ENCODE measurements around the gene FAM8A1. TPM values are rescaled to one million over a fixed set of nuclear protein-coding genes. Genes with fewer than 3 reads are reported as not detected.

FAM8A1 gene
- polyA plus RNA-seq, 10 donors: 26.0 to 33.3 (median 30.2) TPM

DNA sequence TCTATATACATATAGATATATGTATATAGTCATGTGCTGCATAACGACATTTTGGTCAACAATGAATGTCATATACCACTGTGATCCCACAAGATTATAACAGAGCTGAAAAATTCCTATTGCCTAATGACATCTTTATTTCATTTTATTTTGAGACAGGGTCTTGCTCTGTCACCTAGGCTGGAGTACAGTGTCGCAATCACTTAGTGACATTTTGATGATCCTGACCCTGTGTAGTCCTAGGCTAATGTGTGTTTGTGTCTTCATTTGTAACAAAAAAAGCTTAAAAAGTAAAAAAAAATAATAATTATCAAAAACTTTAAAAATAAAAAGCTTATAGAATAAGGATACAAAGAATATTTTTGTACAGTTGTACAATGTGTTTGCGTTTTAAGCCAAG, 4.0 kb upstream of the FAM8A1 start:
- DNase-seq: no peak

DNA sequence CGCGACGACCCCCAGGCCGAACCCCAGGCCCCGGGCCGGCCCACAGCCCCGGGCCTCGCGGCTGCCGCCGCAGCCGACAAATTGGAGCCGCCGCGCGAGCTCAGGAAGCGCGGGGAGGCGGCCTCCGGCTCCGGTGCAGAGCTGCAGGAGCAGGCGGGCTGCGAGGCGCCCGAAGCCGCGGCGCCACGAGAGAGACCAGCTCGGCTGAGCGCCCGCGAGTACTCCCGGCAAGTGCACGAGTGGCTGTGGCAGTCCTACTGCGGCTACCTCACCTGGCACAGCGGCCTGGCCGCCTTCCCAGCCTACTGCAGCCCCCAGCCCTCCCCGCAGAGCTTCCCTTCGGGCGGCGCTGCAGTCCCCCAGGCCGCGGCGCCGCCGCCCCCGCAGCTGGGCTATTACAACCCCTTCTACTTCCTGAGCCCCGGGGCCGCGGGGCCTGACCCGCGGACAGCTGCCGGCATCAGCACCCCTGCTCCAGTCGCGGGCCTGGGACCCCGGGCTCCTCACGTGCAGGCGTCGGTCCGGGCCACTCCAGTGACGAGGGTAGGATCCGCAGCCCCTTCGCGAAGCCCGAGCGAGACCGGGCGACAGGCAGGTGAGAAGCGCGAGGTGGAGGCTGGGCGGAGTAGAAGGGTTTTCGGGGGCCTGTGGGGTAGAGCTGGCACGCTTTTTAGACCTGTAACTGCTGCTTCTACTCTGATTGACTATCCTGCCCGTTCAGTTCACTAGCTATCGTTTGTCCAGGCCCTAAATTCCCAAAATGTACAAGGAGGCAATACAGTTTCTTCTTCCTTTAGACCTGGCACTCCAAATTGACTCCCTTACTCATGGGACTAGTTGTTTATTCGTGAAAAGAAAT, 654 bp downstream of the FAM8A1 start:
- DNase-seq: peak; percentile 20 to 88 (median 60)

DNA sequence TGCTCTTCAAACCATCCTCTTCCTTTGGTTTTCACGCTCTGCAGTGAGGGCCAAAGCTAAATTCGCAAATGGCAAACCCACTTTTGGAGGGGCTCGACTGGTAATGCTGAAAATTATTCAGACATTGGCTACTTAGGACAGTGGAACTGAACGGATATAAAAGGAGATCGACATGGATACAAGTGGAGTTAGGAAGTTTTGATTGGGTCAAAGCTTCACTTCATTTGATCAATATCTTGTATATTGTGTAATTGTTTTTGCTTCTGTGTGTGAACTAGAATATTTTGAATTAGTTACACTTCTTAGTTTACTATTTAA, 1.2 kb downstream of the FAM8A1 start:
- DNase-seq: peak in 2 of 3 donors; percentile 9 to 19

DNA sequence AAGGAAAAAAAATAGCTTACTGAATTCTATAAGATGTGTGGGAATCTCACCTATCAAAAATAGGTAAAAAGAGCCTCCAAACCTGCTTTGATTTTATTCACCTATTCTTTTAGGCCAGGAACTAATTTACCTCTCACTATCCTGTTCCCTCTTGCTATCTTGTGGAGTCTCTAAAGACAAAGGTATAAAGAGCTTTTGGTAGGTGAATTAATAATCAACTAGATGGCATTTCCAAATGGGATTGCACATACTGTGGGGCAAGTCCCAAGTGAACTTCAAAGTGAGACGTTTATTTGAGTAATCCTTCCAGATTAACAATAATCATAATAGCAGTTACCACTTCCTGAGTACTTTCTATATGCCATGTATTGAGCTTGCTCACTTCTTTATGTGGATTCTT, 2.8 kb downstream of the FAM8A1 start:
- DNase-seq: no peak

DNA sequence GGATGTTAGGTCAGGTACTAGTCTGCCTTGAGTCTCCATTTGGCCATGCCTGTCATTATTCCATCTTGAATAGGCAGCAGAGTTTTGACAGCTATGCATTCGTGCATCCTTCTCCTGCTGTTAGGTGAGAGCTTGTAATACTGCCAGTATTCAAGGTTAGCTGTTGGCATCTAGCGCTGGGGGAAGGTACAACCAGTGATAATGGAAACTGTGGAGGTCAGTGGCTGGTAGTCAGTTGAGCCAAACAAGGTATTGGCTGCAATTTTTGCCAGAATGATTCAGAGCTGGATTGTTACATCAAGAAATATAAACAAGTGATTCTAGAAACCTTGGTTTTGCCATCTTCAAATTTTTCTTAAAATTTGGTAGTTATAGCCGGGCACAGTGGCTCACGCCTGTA, 6.5 kb downstream of the FAM8A1 start:
- DNase-seq: no peak

DNA sequence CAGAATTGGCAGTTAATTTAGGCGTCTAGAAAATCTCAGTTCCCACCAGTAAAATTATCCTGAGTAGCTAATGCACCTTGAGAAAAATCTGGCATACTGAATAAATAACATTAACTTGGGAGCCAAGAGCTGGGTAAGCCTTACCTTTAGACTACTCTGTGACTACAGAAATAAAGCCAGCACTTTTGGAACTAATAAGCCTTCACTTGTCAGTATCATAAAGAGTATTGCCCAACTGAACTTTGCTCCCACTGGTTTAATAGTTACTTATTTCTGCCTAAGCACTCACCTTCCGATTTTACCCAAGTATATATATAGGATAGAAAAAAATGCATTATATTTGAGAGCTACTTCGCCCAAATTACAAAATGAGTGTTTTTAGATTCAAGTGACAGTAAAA, 10.7 kb downstream of the FAM8A1 start:
- no peak for DNase-seq

DNA sequence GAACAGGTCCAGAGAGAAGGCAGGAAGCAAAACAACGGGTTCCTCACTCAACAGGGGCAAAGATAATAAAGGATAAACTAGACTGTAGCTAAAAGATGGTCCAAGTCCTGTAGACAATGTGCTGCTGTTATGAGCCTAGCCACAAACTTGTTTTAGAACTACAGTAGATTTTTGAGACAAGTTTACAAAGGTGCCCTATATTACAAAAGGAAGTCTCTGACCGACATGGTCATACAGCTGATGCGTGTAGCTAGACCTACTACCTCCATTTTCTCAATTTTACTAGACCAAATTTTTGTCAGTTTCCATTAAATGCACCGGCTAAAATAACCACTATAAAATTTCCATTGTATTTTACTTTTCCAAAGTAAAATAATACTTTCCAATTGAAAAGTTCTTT, 11.9 kb downstream of the FAM8A1 start:
- DNase-seq: no peak

DNA sequence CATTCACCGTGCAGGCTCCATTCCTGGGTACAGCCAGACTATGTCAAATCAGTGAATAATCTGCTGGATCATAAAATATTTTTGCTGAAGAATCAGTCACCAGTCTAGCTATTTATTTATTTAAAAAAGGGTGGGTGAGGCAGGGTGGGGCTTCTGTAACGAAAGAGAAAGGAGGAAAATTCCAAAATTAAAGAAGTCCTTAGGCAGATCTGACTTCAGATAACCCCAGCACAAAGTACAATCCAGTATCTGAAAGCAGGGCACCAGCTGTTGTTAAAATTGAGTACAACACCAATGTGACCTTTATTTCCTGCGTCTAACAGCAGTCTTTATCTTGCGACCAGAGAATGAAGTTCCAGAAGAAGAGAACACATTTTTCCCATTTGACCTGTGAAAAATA, 15.7 kb downstream of the FAM8A1 start:
- DNase-seq: no peak

DNA sequence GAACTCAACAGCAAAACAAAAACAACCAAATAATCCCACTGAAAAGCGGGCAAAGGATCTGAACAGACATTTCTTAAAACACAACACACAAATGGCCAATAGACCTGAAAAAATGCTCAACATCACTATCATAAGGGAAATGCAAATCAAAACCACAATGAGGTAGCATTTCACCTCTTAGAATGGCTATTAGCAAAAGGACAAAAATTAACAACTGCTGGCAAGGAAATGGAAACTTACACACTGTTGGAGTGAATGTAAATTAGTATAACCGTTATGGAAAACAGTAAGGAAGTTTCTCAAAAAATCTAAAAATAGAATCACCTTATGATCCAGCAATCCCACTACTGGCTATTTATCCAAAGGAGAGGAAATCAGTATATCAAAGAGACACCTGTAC, 20.9 kb downstream of the FAM8A1 start:
- no peak for DNase-seq

DNA sequence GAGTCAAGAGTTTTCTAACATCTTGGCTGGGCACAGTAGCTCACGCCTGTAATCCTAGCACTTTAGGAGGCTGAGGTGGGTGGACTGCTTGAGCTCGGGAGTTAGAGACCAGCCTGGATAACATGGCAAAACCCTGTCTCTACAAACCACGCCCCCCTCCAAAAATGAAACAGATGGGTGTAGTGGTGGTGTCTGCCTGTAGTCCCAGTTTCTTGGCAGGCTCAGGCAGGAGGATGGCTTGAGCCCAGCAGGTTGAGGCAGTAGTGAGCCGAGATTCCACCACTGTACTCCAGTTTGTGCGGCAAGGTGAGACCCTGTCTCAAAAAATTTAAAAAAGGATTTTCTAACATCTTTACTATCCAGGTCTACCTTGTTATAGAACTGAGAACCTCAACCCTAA, 22.0 kb downstream of the FAM8A1 start:
- no peak for DNase-seq

DNA sequence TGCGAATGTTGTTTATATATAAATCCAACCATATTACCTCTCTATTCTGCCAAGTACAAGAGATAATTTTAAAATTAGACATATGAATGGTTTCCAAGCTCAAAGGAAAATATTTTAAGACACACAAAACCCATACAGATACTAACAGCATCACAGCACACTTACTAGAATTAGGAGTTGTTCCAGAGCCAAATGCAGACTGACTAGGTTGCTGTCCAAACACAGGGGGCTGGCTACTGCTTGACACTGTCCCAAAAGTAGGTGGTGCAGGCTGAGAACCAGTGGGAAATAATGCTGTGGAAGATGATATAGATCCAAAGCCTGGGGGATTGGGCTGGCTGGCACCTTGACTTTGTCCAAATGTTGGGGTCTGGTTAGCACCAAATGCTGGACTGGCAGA, 24.3 kb downstream of the FAM8A1 start:
- no peak for DNase-seq

DNA sequence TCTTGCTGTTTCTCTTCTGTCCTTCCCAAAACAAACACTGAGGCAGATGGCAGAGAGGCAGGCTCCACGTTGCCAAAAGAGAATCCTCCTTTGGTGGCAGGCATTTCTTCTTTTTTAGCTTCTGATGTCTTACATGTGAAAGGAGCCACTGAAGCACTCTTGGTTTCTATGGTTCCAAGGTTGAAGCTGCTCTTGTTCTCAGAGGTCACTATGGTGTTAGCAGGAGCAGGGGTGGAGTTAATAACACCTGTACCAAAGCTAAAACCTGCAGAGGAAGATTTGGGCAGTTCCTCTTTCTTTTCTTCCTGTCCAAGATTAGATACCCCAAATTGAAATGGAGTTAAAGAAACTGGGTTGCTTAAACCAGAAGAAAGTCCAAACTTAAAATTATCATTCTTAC, 28.8 kb downstream of the FAM8A1 start:
- DNase-seq: no peak

DNA sequence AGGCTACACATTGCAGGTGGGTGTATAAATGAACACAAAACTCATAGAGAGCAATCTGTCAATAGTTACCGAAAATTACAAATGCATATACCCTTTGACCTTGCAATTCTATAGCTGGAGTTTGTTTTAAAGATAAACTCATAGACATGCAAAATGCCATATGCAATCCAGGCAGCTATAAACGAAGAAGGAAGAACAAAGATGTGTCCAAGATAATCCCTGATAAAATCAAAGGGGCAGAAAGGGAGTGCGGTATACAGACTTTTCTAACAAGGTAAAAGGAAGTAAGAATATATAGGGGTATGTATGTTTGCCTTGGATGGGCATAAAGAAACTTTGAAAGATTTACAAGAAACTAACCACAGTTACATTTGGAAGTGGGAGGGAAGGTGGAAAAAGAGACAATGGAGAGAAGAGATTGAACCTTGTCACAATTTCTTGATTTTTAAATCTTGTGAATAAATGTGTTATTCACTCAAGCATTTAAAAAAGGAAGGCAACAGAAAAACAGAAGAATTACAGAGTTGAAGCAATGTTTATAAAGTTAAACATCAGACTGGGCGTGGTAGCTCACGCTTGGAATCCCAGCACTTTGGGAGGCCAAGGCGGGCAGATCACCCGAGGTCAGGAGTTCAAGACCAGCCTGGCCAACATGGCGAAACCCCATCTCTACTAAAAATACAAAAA, 29.9 kb downstream of the FAM8A1 start:
- no peak for DNase-seq

DNA sequence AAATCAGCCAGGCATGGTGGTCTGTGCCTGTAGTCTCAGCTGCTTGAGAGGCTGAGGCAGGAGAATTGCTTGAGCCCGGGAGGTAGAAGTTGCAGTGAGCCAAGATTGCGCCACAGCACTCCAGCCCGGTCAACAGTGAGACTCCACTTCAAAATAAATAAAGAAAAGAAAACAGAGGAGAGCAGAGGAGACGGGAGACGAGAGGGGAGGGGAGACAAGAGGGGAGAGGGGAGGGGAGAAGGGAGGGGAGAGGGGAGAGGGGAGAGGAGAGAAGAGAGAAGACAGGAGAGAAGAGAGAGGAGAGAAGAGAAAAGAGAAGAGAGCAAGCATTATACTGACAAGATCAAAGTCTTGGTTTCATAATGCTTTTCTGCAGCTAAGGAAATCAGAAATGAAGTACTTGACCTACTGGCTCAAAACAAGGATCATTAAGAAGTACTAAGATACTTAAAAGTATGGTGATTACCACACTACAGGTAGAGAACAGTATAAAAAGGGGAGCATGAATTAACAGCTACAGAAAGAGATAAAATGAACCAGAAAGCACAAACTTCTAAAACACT, 30.5 kb downstream of the FAM8A1 start:
- DNase-seq: no peak

DNA sequence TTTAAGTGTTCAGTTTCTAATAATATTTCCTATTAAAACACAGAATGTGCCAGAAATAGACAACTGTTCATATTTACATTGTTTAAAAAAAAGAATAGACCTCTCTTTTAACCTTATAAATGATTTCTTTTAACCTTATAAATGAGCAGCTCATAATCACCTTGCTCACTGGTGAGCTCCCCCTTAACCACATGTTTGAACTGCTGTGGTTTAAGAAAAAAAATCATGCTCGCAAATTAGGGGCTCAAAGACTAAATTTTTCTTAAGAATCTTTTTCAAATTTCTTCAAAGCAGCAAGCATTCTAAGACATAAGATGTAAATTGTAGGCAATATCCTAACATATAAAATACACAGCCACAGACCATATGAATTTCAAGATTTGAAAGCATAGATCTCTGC, 32.8 kb downstream of the FAM8A1 start:
- DNase-seq: no peak

DNA sequence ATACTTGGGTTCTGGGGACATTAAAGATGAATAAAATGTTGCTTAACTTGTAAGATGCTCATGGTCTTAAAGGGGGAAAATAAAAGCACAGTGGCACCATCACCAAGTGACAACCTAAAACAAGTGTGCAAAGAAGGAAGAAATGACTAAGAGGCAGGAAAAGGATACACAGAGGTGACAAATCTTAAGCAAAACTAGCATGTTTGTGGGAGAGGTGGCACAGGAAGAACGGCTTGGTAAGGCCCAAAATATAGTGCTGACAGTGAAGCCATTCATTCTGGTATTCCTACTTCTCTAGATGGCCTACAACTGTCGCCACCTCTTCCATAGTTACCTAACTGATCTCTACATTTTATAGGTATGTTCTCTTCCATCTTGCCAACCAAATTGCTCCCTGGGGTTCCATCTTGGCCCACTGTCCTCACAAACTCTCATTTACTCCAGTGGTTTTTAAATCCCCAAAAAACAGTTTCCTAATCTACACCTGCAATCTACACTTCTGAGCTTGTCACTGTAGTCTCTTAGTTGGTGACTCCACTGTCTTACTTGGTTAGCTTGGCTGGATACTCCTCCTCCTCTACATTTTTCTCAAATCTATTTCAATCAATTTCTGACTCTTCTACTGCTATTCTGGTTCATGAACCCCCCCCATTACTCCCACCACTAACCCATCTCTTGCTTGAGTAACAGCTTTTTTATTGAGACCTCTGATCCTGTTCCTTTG, 33.5 kb downstream of the FAM8A1 start:
- DNase-seq: no peak

DNA sequence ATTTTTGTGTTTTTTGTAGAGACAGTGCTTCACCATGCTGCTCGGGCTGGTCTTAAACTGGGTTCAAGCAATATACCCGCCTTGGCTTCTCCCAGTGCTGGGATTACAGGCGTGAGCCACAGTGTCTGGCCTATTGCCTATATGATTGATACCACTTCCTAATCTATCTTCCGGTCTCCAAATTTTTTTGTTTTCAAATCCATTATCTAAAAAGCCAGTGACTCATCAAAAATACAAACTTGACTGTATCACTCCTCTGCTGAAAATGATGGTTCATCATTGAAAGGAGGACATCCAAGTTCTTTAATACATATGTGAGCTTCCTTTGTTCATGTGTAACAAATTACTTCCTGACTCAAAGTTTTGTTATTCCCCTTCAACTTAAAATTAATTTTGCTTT, 35.5 kb downstream of the FAM8A1 start:
- DNase-seq: no peak

DNA sequence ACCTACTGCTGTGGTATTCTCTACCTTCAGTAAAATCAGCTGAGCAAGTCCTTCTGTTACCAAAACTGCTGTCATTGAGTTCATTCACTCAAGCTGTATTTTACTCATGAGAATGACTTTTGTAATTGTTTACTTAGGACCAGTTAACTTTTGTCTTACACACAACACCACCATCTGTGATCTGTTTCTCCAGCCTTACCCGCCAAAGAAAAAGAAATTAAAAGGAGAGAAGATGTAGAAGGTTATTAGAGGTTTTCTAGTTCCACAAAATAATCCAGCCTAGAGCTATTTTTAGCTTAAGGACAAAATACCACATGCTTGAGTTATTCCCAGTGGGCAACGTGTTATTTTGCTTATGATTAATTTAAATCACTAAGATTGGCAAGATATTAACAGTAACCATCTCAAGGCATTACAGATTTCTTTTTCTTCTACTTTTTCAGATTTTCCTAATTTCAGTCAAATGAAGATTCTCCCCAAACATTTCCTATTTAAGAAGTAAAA, 38.2 kb downstream of the FAM8A1 start:
- DNase-seq: no peak

DNA sequence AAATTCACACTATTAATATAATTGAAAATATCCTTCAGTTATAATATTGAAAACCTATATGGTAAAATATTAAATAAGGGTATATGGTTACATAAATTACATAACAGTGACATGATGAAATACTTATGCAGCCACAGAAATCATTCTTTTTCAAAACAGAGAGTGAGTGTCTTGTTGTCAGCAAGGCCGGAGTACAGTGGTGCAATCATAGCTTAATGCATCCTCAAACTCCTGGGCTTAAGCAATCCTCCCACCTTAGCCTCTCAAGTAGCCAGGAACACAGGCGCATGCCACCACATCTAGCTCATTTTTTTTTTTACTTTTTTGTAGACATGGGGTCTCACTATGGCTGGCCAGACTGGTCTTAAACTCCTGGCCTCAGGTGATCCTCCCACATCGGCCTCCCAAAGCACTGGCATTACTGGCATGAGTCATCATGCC, 40.4 kb downstream of the FAM8A1 start:
- DNase-seq: no peak

DNA sequence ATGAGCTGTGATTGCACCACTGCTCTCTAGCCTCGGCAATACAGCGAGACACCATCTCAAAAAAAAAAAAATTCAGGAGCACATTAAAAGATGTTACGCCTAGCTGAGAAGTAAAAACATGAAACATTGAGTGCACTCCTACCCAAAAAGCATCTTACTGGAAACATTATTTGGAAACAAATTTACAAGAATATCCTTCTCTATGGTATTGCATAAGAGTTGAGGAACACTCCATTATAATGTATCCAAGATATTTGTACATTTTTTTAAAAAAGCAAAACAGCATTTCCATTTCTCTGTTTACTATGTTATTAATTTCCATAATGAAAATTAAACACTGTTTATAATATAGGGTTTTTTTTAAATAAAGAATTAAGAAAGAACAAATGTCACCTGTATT, 48.6 kb downstream of the FAM8A1 start:
- no peak for DNase-seq

DNA sequence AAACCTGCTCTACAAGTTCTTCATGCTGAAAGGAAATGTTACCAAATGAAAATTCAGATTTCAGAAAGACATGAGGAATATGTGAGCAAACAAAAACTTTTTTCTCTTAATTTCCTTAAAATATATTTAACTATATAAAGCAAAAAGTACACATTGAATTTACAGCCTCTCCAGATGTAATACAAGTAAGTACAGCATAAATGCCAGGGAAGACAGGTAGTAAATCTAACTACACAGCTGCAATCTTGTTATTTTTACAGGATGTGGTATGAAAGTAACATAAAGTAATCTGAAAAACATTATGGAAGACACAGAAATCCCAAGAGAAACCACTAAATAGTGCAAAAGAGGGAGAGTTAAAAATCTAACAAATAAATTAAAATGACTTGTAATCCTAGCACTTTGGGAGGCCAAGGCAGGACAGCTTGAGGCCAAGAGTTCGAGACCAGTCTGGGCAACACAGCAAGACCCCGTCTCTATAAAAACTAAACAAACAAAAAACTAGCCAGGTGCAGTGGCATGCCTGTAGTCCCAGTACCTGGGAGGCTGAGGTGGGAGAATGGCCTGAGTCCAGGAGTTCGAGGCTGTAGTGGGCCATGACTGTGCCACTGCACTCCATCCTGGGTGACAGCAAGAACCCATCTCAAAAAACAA, 50.7 kb downstream of the FAM8A1 start:
- peak in 1 of 3 donors; percentile 26 for DNase-seq

All from muscle of back (tissue), 11 donors.